ENCODE data around the gene MYCBP.
A peak's percentile ranks its signal among the peaks of the same experiment; 100 is the strongest.
"Not testable (repeated sequence)": the region's sequence is repeated elsewhere in the genome, so short reads cannot be mapped to it uniquely, and the experiment has no call there.

Gene MYCBP

GRCh38 chr1:38870996-38871395, 2.2 kb downstream of the MYCBP start:
- DNase-seq (ENCODE audit: insufficient read length, low spot score), result no peak
- FAIRE-seq, result no peak

GRCh38 chr1:38867208-38867607, 5.9 kb downstream of the MYCBP start:
- DNase-seq (ENCODE audit: insufficient read length, low spot score), result no peak
- FAIRE-seq, result no peak

- FAIRE-seq (no peak), DNase-seq (ENCODE audit: insufficient read length, low spot score) (no peak)
Measured at GRCh38 chr1:38865112-38865715, 7.9 kb downstream of the MYCBP start.

GRCh38 chr1:38860454-38860795, 12.7 kb downstream of the MYCBP start:
- DNase-seq (ENCODE audit: insufficient read length, low spot score), result no peak
- FAIRE-seq, result no peak

- FAIRE-seq (peak; percentile 92), DNase-seq (ENCODE audit: insufficient read length, low spot score) (peak; percentile 98)
Measured at GRCh38 chr1:38859561-38860453, 13.3 kb downstream of the MYCBP start, which contains the start of gene RRAGC. Gene RRAGC, minus strand, starts transcription at chr1:38859772. Its CDS starts 126 bp downstream, at chr1:38859646.

- no peak for DNase-seq (ENCODE audit: insufficient read length, low spot score)
Measured at GRCh38 chr1:38858833-38859560, 14.2 kb downstream of the MYCBP start.

GRCh38 chr1:38852780-38853179, 20.4 kb downstream of the MYCBP start:
- DNase-seq (ENCODE audit: insufficient read length, low spot score), result no peak
- no peak for FAIRE-seq

More at GRCh38 chr1:38858833-38859560, 14.2 kb downstream of the MYCBP start:
- peak; percentile 76 for FAIRE-seq

- FAIRE-seq, result no peak
- DNase-seq (ENCODE audit: insufficient read length, low spot score), result no peak
Measured at GRCh38 chr1:38848071-38848470, 25.1 kb downstream of the MYCBP start.

- DNase-seq (ENCODE audit: insufficient read length, low spot score) (no peak), FAIRE-seq (no peak)
Measured at GRCh38 chr1:38846210-38846609, 26.9 kb downstream of the MYCBP start.

GRCh38 chr1:38845088-38845487, 28.1 kb downstream of the MYCBP start:
- not testable (repeated sequence) for DNase-seq (ENCODE audit: insufficient read length, low spot score); FAIRE-seq

GRCh38 chr1:38840281-38840680, 32.9 kb downstream of the MYCBP start:
- no peak for DNase-seq (ENCODE audit: insufficient read length, low spot score)
- no peak for FAIRE-seq

- FAIRE-seq (no peak), DNase-seq (ENCODE audit: insufficient read length, low spot score) (no peak)
Measured at GRCh38 chr1:38839363-38839762, 33.8 kb downstream of the MYCBP start.

GRCh38 chr1:38836316-38836715, 36.8 kb downstream of the MYCBP start:
- not testable (repeated sequence) for FAIRE-seq; DNase-seq (ENCODE audit: insufficient read length, low spot score)

GRCh38 chr1:38834937-38835827, 38.0 kb downstream of the MYCBP start:
- FAIRE-seq (peak; percentile 99), DNase-seq (ENCODE audit: insufficient read length, low spot score) (peak; percentile 76)

- DNase-seq (ENCODE audit: insufficient read length, low spot score) (no peak), FAIRE-seq (no peak)
Measured at GRCh38 chr1:38834221-38834782, 38.8 kb downstream of the MYCBP start.

- FAIRE-seq, result no peak
Measured at GRCh38 chr1:38833146-38833545, 40.0 kb downstream of the MYCBP start.

GRCh38 chr1:38832370-38832734, 40.8 kb downstream of the MYCBP start:
- no peak for FAIRE-seq
- DNase-seq (ENCODE audit: insufficient read length, low spot score), result no peak

More at GRCh38 chr1:38833146-38833545, 40.0 kb downstream of the MYCBP start:
- DNase-seq (ENCODE audit: insufficient read length, low spot score), result no peak

- FAIRE-seq, result no peak
Measured at GRCh38 chr1:38831731-38832369, 41.3 kb downstream of the MYCBP start.

GRCh38 chr1:38829368-38829767, 43.8 kb downstream of the MYCBP start:
- FAIRE-seq (no peak), DNase-seq (ENCODE audit: insufficient read length, low spot score) (no peak)

More at GRCh38 chr1:38831731-38832369, 41.3 kb downstream of the MYCBP start:
- DNase-seq (ENCODE audit: insufficient read length, low spot score), result no peak
